ENCODE measurements around the gene TRIM71. TPM values are rescaled to one million over a fixed set of nuclear protein-coding genes. Genes with fewer than 3 reads are reported as not detected.

Gene TRIM71
- total RNA-seq, 5 donors from 2014 or later (not counting 1 experiment from before 2014, with no cell fraction given), result 0.05 to 0.32 (median 0.29) TPM; not detected in 1

DNA sequence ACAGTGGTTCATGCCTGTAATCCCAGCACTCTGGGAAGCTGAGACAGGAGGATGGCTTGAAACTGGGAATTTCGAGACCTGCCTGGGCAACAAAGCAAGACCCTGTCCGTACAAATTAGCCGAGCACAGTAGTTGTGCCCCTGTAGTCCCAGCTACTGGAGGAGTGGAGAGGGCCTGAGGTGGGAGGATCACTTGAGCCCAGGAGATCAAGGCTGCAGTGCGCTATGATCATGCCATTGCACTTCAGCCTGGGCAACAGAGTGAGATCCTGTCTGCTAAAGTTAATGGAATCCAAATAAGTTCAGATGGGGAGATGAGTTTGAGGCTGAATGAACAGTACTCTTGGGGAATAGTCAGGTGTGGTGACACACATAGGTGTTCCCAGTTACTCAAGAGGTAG is 14.4 kb downstream of the TRIM71 start:
- no peaks in the 10 kb centered on the region for H3K9me3 ChIP-seq
- no peaks in the 10 kb centered on the region for H3K4me1 Mint-ChIP-seq
- H3K4me3 Mint-ChIP-seq, result no peak overlapping the region
- CTCF ChIA-PET, result interaction anchor here in 1 of 2 donors (0.6 kb wide), 1 partner anchor 77 kb away, joined by 12 read pairs; no protein-coding TSS in a partner anchor
- no peak overlapping the region for H3K27ac Mint-ChIP-seq
- no peak overlapping the region for H3K4me3 ChIP-seq (ENCODE audit: control insufficient read depth in 1 of 2, extremely low read depth in 1 of 2, low read length in 1 of 2)
- no peak overlapping the region for H3K27ac ChIP-seq (ENCODE audit: low read length)
- DNase-seq, result no peak
- no peaks in the 10 kb centered on the region for H3K9me3 Mint-ChIP-seq
- POLR2A ChIA-PET, result no interaction called here
- H3K36me3 Mint-ChIP-seq, result no peaks in the 10 kb centered on the region
- peaks cover 0 to 8% of the 10 kb centered on the region in 2 experiments for H3K27me3 ChIP-seq (replicated peaks in 1 of 2; ENCODE audit: control insufficient read depth in 2 of 2, extremely low read depth in 1 of 2, insufficient read depth in 2 of 2, low read length in 1 of 2)
- H3K27me3 Mint-ChIP-seq, result peaks cover 18 to 32% of the 10 kb centered on the region in 2 donors
- H3K36me3 ChIP-seq (ENCODE audit: control insufficient read depth in 2 of 2, extremely low read depth in 1 of 2, insufficient read depth in 1 of 2, low read length in 1 of 2), result no peaks in the 10 kb centered on the region
- whole genome bisulfite sequencing (ENCODE audit: insufficient coverage), result 93% methylated on average over 4 of the region's 4 CpGs
- ATAC-seq (replicated peaks in 1 of 4), result no peak
- H3K4me1 ChIP-seq (ENCODE audit: control insufficient read depth in 1 of 2, extremely low read depth in 1 of 2, insufficient read depth in 2 of 2, low read length in 2 of 2), result no peaks in the 10 kb centered on the region

DNA sequence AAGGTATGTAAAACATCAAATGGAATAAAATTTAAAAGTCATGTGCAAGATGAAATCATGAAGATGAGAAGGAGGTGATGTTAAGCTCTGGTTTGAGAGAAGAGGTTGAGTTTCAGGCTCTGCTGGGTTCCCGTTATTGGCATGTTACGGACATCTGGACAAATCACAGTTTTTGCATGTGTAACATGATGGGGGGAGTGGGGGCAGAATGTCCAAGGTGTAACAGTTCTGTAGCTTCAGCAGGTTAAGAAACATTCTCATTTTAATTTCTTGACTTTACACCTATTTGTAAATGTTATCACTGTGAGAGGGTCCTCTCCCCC is 17.2 kb downstream of the TRIM71 start:
- no peaks in the 10 kb centered on the region for H3K36me3 ChIP-seq (ENCODE audit: control insufficient read depth in 2 of 2, extremely low read depth in 1 of 2, insufficient read depth in 1 of 2, low read length in 1 of 2)
- H3K4me3 ChIP-seq (ENCODE audit: control insufficient read depth in 1 of 2, extremely low read depth in 1 of 2, low read length in 1 of 2), result no peak overlapping the region
- ATAC-seq (replicated peaks in 1 of 4), result no peak
- Mint-ChIP-seq H3K4me3 (no peak overlapping the region), H3K4me1 (no peaks in the 10 kb centered on the region), H3K27ac (no peak overlapping the region), H3K27me3 (peaks cover 18 to 32% of the 10 kb centered on the region in 2 donors), H3K9me3 (no peaks in the 10 kb centered on the region), H3K36me3 (no peaks in the 10 kb centered on the region)
- no peak overlapping the region for H3K27ac ChIP-seq (ENCODE audit: low read length)
- WGBS (ENCODE audit: insufficient coverage), result 100% methylated on average over 1 of the region's 2 CpGs
- H3K9me3 ChIP-seq, result no peaks in the 10 kb centered on the region
- DNase-seq, result no peak
- H3K4me1 ChIP-seq (ENCODE audit: control insufficient read depth in 1 of 2, extremely low read depth in 1 of 2, insufficient read depth in 2 of 2, low read length in 2 of 2), result no peaks in the 10 kb centered on the region
- H3K27me3 ChIP-seq (replicated peaks in 1 of 2; ENCODE audit: control insufficient read depth in 2 of 2, extremely low read depth in 1 of 2, insufficient read depth in 2 of 2, low read length in 1 of 2), result peaks cover 0 to 11% of the 10 kb centered on the region in 2 experiments
- ChIA-PET POLR2A (no interaction called here), CTCF (no interaction called here)

DNA sequence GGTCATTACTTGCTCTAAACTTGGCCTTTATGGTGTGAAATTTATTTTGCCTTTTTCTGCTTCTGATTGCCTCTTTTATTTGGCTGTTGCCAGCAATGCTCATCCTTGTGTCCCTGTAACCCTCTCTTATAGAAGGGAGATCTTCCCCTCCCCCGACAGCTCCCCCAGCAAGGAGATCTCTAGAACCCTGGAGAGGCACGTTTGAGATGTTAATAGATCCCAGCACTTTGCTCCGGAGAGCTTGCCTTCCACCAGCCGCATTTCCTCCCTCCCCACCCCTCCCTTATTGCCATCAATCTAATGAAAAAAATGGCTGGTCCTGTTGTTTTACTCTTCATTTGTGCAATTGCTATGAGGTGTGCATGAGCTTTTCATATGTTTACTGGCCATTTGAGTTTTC is 18.2 kb downstream of the TRIM71 start:
- Mint-ChIP-seq H3K9me3 (no peaks in the 10 kb centered on the region), H3K36me3 (no peaks in the 10 kb centered on the region), H3K4me3 (no peak overlapping the region), H3K4me1 (no peaks in the 10 kb centered on the region), H3K27me3 (peaks cover 18 to 30% of the 10 kb centered on the region in 2 donors), H3K27ac (no peak overlapping the region)
- no peaks in the 10 kb centered on the region for H3K4me1 ChIP-seq (ENCODE audit: control insufficient read depth in 1 of 2, extremely low read depth in 1 of 2, insufficient read depth in 2 of 2, low read length in 2 of 2)
- ATAC-seq (replicated peaks in 1 of 4), result no peak
- POLR2A ChIA-PET, result no interaction called here
- H3K4me3 ChIP-seq (ENCODE audit: control insufficient read depth in 1 of 2, extremely low read depth in 1 of 2, low read length in 1 of 2), result no peak overlapping the region
- DNase-seq, result no peak
- WGBS (ENCODE audit: insufficient coverage), result no CpG with 5 or more reads among the region's 4 CpGs
- CTCF ChIA-PET, result no interaction called here
- H3K27ac ChIP-seq (ENCODE audit: low read length), result no peak overlapping the region
- no peaks in the 10 kb centered on the region for H3K9me3 ChIP-seq
- H3K27me3 ChIP-seq (replicated peaks in 1 of 2; ENCODE audit: control insufficient read depth in 2 of 2, extremely low read depth in 1 of 2, insufficient read depth in 2 of 2, low read length in 1 of 2), result peaks cover 0 to 15% of the 10 kb centered on the region in 2 experiments
- H3K36me3 ChIP-seq (ENCODE audit: control insufficient read depth in 2 of 2, extremely low read depth in 1 of 2, insufficient read depth in 1 of 2, low read length in 1 of 2), result no peaks in the 10 kb centered on the region

DNA sequence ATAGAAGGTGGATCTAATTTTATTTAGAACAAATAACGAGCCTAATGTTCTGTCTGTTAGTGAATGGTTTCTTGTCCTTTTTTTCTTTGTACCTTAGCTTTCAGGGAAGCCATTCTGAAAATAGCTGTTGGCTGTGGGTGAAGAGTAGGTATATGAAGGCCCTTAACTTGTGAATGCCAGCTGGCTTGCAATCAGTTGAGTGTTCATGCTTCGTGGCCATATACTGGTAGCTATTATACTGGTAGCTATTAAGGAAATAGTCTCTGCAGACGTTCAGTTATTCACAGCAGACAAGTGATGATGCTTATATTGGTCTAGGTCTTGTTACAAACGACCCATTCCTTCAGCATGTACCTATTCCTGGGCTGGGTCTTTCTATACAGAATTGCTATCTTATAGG is 18.8 kb downstream of the TRIM71 start:
- CTCF ChIA-PET, result no interaction called here
- POLR2A ChIA-PET, result no interaction called here
- H3K27ac ChIP-seq (ENCODE audit: low read length), result no peak overlapping the region
- H3K27me3 Mint-ChIP-seq, result peaks cover 18 to 26% of the 10 kb centered on the region in 2 donors
- H3K4me3 ChIP-seq (ENCODE audit: control insufficient read depth in 1 of 2, extremely low read depth in 1 of 2, low read length in 1 of 2), result no peak overlapping the region
- H3K27ac Mint-ChIP-seq, result no peak overlapping the region
- no peaks in the 10 kb centered on the region for H3K4me1 ChIP-seq (ENCODE audit: control insufficient read depth in 1 of 2, extremely low read depth in 1 of 2, insufficient read depth in 2 of 2, low read length in 2 of 2)
- ATAC-seq (replicated peaks in 1 of 4), result no peak
- H3K4me1 Mint-ChIP-seq, result no peaks in the 10 kb centered on the region
- no peaks in the 10 kb centered on the region for H3K9me3 ChIP-seq
- no peaks in the 10 kb centered on the region for H3K36me3 Mint-ChIP-seq
- no peak overlapping the region for H3K4me3 Mint-ChIP-seq
- H3K27me3 ChIP-seq (replicated peaks in 1 of 2; ENCODE audit: control insufficient read depth in 2 of 2, extremely low read depth in 1 of 2, insufficient read depth in 2 of 2, low read length in 1 of 2), result peaks cover 0 to 15% of the 10 kb centered on the region in 2 experiments
- no peaks in the 10 kb centered on the region for H3K9me3 Mint-ChIP-seq
- DNase-seq, result no peak
- H3K36me3 ChIP-seq (ENCODE audit: control insufficient read depth in 2 of 2, extremely low read depth in 1 of 2, insufficient read depth in 1 of 2, low read length in 1 of 2), result no peaks in the 10 kb centered on the region
- WGBS (ENCODE audit: insufficient coverage), result no CpG with 5 or more reads among the region's 4 CpGs

DNA sequence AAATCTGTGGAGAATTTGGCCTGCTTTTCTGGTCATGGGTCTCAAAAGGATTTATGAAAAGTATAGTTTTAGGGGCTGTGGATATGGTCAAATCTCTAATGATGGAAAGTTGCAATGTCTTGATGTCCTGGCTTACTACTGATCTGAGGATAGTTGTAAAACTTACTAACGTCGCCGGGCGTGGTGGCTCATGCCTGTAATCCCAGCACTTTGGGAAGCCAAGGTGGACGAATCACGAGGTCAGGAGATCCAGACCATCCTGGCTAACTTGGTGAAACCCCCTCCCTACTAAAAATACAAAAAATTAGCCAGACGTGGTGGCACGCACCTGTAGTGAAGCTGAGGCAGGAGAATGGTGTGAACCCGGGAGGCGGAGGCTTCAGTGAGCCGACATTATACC is 19.6 kb downstream of the TRIM71 start:
- H3K4me3 Mint-ChIP-seq, result no peak overlapping the region
- no peaks in the 10 kb centered on the region for H3K36me3 Mint-ChIP-seq
- ChIA-PET POLR2A (no interaction called here), CTCF (no interaction called here)
- peaks cover 0 to 11% of the 10 kb centered on the region in 2 experiments for H3K27me3 ChIP-seq (replicated peaks in 1 of 2; ENCODE audit: control insufficient read depth in 2 of 2, extremely low read depth in 1 of 2, insufficient read depth in 2 of 2, low read length in 1 of 2)
- no peaks in the 10 kb centered on the region for H3K9me3 ChIP-seq
- DNase-seq (no peak), ATAC-seq (replicated peaks in 1 of 4) (no peak)
- no peaks in the 10 kb centered on the region for H3K9me3 Mint-ChIP-seq
- H3K36me3 ChIP-seq (ENCODE audit: control insufficient read depth in 2 of 2, extremely low read depth in 1 of 2, insufficient read depth in 1 of 2, low read length in 1 of 2), result no peaks in the 10 kb centered on the region
- H3K27ac Mint-ChIP-seq, result no peak overlapping the region
- H3K27ac ChIP-seq (ENCODE audit: low read length), result no peak overlapping the region
- no peak overlapping the region for H3K4me3 ChIP-seq (ENCODE audit: control insufficient read depth in 1 of 2, extremely low read depth in 1 of 2, low read length in 1 of 2)
- H3K4me1 Mint-ChIP-seq, result peaks cover 3 to 6% (median 4%) of the 10 kb centered on the region in 3 donors
- no peaks in the 10 kb centered on the region for H3K4me1 ChIP-seq (ENCODE audit: control insufficient read depth in 1 of 2, extremely low read depth in 1 of 2, insufficient read depth in 2 of 2, low read length in 2 of 2)
- 100% methylated on average over 4 of the region's 11 CpGs for WGBS (ENCODE audit: insufficient coverage)
- H3K27me3 Mint-ChIP-seq, result peaks cover 11 to 18% of the 10 kb centered on the region in 2 donors

DNA sequence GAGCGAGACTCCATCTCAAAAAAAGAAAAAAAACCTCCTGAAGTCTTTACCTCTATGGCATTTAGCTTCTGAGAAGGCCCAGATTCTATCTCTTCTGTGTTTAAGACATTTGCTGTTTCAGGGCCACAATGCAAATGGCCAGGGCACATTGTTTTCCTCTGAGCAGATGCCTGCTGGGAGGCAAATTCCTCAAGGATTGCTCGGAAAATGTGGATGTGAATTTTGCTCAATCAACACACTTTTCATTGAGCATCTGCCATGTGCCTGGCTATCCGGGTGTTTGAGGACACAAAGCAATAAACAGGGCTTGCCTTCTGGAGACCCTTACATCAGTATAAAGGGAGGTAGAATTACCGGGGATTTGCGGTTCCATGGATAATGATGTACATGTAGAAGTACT is 20.0 kb downstream of the TRIM71 start:
- Mint-ChIP-seq H3K4me1 (peaks cover 7 to 8% (median 7%) of the 10 kb centered on the region in 3 donors), H3K27ac (no peak overlapping the region), H3K9me3 (no peaks in the 10 kb centered on the region), H3K4me3 (no peak overlapping the region), H3K36me3 (no peaks in the 10 kb centered on the region), H3K27me3 (peaks cover 10 to 17% of the 10 kb centered on the region in 2 donors)
- H3K4me3 ChIP-seq (ENCODE audit: control insufficient read depth in 1 of 2, extremely low read depth in 1 of 2, low read length in 1 of 2), result no peak overlapping the region
- peaks cover 0 to 4% of the 10 kb centered on the region in 2 experiments for H3K4me1 ChIP-seq (ENCODE audit: control insufficient read depth in 1 of 2, extremely low read depth in 1 of 2, insufficient read depth in 2 of 2, low read length in 2 of 2)
- no peaks in the 10 kb centered on the region for H3K36me3 ChIP-seq (ENCODE audit: control insufficient read depth in 2 of 2, extremely low read depth in 1 of 2, insufficient read depth in 1 of 2, low read length in 1 of 2)
- no peak for ATAC-seq (replicated peaks in 1 of 4)
- ChIA-PET POLR2A (no interaction called here), CTCF (interaction anchor here in 1 of 2 donors (0.7 kb wide), 1 partner anchor 53 kb away, joined by 5 read pairs; no protein-coding TSS in a partner anchor)
- WGBS (ENCODE audit: insufficient coverage), result no CpG with 5 or more reads among the region's 5 CpGs
- no peak for DNase-seq
- no peaks in the 10 kb centered on the region for H3K9me3 ChIP-seq
- peaks cover 0 to 8% of the 10 kb centered on the region in 2 experiments for H3K27me3 ChIP-seq (replicated peaks in 1 of 2; ENCODE audit: control insufficient read depth in 2 of 2, extremely low read depth in 1 of 2, insufficient read depth in 2 of 2, low read length in 1 of 2)
- no peak overlapping the region for H3K27ac ChIP-seq (ENCODE audit: low read length)

DNA sequence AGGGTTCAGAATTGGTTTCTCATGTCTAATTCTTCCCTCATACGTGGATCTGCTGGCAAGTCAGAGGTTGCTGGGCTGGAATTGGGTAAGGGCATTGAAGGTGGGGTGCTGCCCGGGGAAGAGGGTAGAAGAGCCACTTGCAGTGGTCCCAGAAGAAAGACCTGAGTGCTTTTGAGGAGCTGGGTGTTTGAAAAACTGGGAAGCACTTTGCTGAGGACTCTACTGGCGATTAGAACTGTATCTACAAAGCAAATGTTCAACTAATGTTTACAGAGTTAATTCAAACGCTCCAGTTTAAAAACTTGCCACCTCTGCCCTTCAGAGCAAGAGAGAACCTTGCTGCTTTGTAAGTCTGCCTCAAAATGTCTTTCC is 21.9 kb downstream of the TRIM71 start:
- H3K9me3 ChIP-seq, result no peaks in the 10 kb centered on the region
- no peaks in the 10 kb centered on the region for H3K36me3 ChIP-seq (ENCODE audit: control insufficient read depth in 2 of 2, extremely low read depth in 1 of 2, insufficient read depth in 1 of 2, low read length in 1 of 2)
- Mint-ChIP-seq H3K27me3 (peaks cover 4 to 9% of the 10 kb centered on the region in 2 donors), H3K36me3 (no peaks in the 10 kb centered on the region), H3K4me1 (peaks cover 7 to 10% (median 10%) of the 10 kb centered on the region in 3 donors), H3K27ac (no peak overlapping the region), H3K4me3 (no peak overlapping the region), H3K9me3 (no peaks in the 10 kb centered on the region)
- H3K4me3 ChIP-seq (ENCODE audit: control insufficient read depth in 1 of 2, extremely low read depth in 1 of 2, low read length in 1 of 2), result no peak overlapping the region
- DNase-seq (no peak), ATAC-seq (replicated peaks in 1 of 4) (no peak)
- ChIA-PET POLR2A (no interaction called here), CTCF (no interaction called here)
- no peak overlapping the region for H3K27ac ChIP-seq (ENCODE audit: low read length)
- 83% methylated on average over 4 of the region's 4 CpGs for WGBS (ENCODE audit: insufficient coverage)
- peaks cover 0 to 7% of the 10 kb centered on the region in 2 experiments for H3K27me3 ChIP-seq (replicated peaks in 1 of 2; ENCODE audit: control insufficient read depth in 2 of 2, extremely low read depth in 1 of 2, insufficient read depth in 2 of 2, low read length in 1 of 2)
- peaks cover 0 to 8% of the 10 kb centered on the region in 2 experiments for H3K4me1 ChIP-seq (ENCODE audit: control insufficient read depth in 1 of 2, extremely low read depth in 1 of 2, insufficient read depth in 2 of 2, low read length in 2 of 2)

Measured in T-cell (primary cell).